GM23338 (cell line): ENCODE measurements around the gene HSPB8.

ENCODE experiments used
- CTCF ChIP-seq, 2 experiments: fragments of 200-600 bp in 1 of 2; sonication (generic) in 1 of 2; conservative IDR thresholded peaks; 2 replicates each; pipeline versions ENCODE4 v1.5.1 to v1.6.1; 2016 to 2017; ENCODE audit warnings: antibody characterized with exemption in 2 of 2, low read depth in 2 of 2, mild to moderate bottlenecking in 2 of 2, moderate library complexity in 1 of 2
- EZH2 ChIP-seq: fragments of 200-600 bp; sonication (generic); IDR thresholded peaks from one replicate; pipeline ENCODE4 v1.8.0; 2017; ENCODE audit warnings: antibody characterized with exemption, mild to moderate bottlenecking, low read depth; ENCODE audit not compliant: unreplicated experiment
- EZH2phosphoT487 ChIP-seq: fragments of 200-600 bp; sonication (generic); IDR thresholded peaks from one replicate; pipeline ENCODE4 v1.8.1; 2018; ENCODE audit warnings: antibody characterized with exemption; ENCODE audit not compliant: unreplicated experiment
- JUNB ChIP-seq: IDR thresholded peaks from one replicate; pipeline ENCODE4 v1.6.1; 2016; ENCODE audit warnings: antibody characterized with exemption; ENCODE audit not compliant: unreplicated experiment
- POLR2AphosphoS5 ChIP-seq: IDR thresholded peaks from 2 replicates; pipeline ENCODE4 v1.6.1; 2016; ENCODE audit warnings: antibody characterized with exemption, low read depth
- REST ChIP-seq: IDR thresholded peaks from one replicate; pipeline ENCODE4 v1.6.1; 2018; ENCODE audit warnings: antibody characterized with exemption; ENCODE audit not compliant: unreplicated experiment

GRCh38 chr12:119231774-119232173 is 53.0 kb downstream of the HSPB8 start:
- TF ChIP-seq CTCF (conservative IDR thresholded peaks at IDR 0.05; ENCODE audit: low read depth in 2 of 2): no peak
- no peak for TF ChIP-seq REST
- no peak for TF ChIP-seq POLR2AphosphoS5
- TF ChIP-seq JUNB: no peak
- no peak for TF ChIP-seq EZH2phosphoT487
- TF ChIP-seq EZH2: no peak
